Neural progenitor cell (in vitro differentiated cells): ENCODE data around the gene MGME1.

Experiments
- CTCF ChIP-seq: fragments of 200-600 bp; sonication (generic); IDR thresholded peaks from 2 replicates; pipeline ENCODE4 v1.5.1; 2017; ENCODE audit warnings: antibody characterized with exemption, mild to moderate bottlenecking
- EZH2phosphoT487 ChIP-seq: fragments of 200-600 bp; sonication (generic); IDR thresholded peaks from 2 replicates; pipeline ENCODE4 v1.6.1; 2017; ENCODE audit warnings: antibody characterized with exemption

GRCh38 chr20:17946572-17947473 lies 22.0 kb upstream of the MGME1 start:
- TF ChIP-seq CTCF (no peak), EZH2phosphoT487 (no peak)
